ENCODE measurements around the gene ZNRF2. TPM values are rescaled to one million over a fixed set of nuclear protein-coding genes. Genes with fewer than 3 reads are reported as not detected.

The ZNRF2 gene
- total RNA-seq, 1 experiment from 2014 or later: 19.3 TPM

DNA sequence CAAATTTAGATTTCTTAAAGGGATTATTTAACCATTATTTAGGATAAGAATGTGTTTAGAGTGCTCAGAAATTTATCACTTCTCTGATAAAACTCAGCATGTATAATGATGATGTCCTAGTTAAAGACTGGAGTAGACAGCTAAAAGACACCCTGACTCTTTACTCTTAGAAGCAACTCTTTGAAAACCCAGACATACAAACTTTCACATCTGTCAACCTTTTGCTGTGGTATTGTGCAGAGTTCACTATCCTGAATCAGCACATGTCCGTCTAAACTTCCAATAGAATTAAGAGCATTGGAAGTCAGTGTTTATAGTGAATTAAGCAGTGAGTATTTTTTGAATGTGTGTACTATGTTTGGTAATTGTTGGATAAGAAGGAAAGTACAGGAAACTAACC lies 24.9 kb downstream of the ZNRF2 start:
- DNase-seq (ENCODE audit: low read depth): no peak
- in situ Hi-C loops (cut with HindIII; ENCODE audit: low pct_unique_long_range_greater_than_20kb, low sequenced_read_pairs): no loop called here

DNA sequence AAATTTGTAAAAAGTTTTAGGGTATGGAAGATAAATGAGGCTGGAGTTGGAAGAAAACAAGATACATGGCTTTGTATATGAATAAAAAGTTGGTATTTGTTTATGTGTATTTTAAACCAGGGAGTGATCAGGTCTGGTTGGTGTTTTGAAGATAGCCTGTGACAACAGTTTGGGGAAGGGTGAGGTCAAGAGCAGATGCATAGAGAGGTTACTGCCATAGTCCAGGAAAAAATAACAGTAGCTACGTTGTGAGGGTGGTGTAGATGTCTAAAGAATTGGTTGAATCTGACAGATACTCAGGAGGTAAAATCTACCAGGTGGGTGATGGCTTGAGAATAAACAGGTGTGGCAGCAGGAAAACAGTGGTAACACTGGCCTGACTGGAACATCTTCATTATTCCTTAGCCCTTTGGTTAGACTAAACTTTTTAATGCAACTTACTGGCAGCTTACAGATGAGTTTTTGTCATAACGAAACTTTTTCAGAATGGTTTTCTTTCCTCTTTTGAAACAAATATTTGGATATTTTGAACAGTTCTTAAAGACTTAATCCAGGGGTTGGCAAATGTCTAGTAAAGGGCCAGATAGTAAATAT lies 25.5 kb downstream of the ZNRF2 start:
- in situ Hi-C loops (cut with HindIII; ENCODE audit: low pct_unique_long_range_greater_than_20kb, low sequenced_read_pairs): no loop called here

DNA sequence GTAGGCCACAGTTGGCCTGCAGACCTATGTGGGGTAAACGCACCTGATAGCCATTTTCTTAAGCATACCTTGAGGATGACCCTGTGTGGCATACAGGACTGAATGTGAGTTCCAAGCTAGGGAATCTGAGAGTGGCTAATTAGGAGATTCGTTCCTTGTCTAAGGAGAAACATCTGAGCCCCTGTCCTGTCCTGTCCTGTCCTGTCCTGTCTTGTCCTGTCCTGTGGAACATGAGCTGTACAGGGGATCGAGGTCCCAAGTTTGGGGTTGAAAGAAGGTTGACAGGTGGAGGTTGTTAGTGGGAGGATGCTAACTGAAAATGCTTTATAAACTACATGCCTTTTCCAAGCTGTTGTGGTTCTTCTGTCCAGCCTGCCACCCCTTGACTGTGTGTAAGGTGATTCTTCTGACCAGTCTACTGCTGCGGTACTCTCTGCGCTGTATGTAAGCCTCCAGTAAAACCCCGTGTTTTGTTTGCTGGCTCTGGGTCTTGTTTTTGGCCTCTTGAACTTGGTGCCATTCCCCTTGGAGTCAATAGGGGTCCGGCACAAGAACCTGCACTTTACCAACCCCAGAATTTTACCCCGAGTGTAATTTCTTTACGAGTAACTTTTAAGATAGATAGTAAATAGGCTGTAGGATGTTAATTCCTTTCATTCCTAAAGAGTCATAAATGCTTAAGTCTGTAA lies 26.4 kb downstream of the ZNRF2 start:
- DNase-seq (ENCODE audit: low read depth): no peak
- in situ Hi-C loops (cut with HindIII; ENCODE audit: low pct_unique_long_range_greater_than_20kb, low sequenced_read_pairs): no loop called here

More for the DNA sequence above, 25.5 kb downstream of the ZNRF2 start:
- no peak for DNase-seq (ENCODE audit: low read depth)

DNA sequence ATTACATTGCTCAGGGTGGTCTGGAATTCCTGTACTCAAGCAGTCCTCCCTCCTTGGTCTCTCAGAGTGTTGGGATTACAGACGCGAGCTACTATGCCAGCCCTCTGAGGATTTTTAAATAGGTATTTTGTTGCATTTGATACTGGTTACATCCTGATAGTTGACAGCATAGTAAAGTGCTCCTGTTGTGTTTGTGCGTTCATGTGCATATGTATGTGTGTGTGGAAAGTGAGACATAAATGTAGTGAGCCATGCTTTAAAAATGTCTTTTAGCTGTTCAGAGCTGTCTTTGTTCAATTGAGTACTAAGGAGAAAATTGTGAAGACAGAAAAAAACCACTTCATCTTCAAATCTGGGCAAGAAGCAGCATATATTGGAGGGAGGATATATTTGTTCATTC lies 27.8 kb downstream of the ZNRF2 start:
- DNase-seq (ENCODE audit: low read depth): no peak
- in situ Hi-C loops (cut with HindIII; ENCODE audit: low pct_unique_long_range_greater_than_20kb, low sequenced_read_pairs): no loop called here

DNA sequence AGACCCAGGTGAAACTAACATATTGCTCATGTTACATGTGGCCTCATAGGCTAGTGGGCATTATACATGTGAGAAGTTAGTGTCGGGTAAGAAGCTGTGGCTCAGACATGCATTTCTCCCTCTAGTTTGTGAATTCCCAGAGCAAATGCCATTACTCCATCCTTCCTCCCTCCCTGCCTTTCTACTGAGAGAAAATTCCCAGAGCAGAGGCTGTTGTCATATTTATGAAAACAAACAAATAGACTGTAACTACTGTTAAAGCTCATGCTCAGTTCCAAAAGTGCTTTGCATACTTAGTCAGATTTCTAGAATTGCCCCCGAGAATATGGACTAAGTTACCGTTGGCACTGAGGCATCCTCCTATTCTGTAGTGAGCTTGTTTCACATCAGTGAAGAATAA lies 29.0 kb downstream of the ZNRF2 start:
- in situ Hi-C loops (cut with HindIII; ENCODE audit: low pct_unique_long_range_greater_than_20kb, low sequenced_read_pairs): no loop called here
- DNase-seq (ENCODE audit: low read depth): no peak

DNA sequence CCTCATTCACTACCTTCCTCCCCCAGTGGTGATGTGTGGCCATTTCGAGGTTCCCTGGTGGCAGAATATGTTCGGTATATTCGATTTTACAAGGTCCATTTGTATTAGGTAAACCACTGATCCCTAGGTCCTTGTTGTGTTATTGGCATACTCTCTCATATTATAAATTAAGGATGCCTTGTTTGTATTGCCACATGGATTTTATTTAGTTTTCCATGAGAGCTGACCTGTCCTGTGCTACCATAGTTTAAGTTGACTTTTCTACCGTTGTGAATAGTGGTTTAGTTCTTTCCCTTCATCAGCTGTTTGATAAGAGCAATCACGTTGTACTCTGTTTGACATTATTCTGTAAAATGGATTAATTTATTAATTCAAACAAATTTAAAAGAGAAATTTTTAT lies 29.4 kb downstream of the ZNRF2 start:
- in situ Hi-C loops (cut with HindIII; ENCODE audit: low pct_unique_long_range_greater_than_20kb, low sequenced_read_pairs): no loop called here
- DNase-seq (ENCODE audit: low read depth): no peak

DNA sequence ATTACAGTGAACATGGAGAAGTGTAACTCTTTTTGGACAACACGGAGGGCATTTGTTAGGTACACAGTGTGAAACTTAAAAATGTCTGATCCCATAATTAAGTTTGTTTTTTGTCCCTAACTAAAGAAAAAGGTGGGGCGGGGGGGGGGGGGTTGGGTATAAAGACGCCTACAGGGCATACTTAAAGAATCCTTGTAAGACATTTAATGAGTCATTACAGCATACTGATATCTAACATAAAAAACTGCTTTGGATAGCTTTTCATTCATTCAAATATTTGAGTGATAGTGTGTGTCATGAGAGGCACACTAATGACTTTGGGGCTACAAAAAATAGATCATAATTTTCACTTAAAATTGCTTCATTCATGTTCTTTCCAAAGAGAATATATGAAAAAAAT lies 31.2 kb downstream of the ZNRF2 start:
- DNase-seq (ENCODE audit: low read depth): no peak
- in situ Hi-C loops (cut with HindIII; ENCODE audit: low pct_unique_long_range_greater_than_20kb, low sequenced_read_pairs): no loop called here

DNA sequence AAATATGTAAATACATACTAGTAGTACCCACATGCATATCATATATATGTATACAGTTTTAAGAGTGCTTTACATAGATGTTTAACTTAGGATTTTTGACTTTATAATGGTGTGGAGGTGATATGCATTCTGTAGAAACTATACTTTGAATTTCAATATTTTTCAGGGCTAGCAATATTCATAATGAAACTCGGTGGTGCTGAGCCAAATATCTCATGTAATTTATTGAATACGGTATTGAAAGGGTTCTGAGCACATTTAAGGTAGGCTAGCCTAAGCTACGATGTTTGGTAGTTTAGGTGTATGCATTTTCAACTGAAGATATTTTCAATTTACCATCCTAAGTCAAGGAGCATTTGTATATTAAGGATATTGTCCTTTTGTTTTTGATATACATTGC lies 36.0 kb downstream of the ZNRF2 start:
- no peak for DNase-seq (ENCODE audit: low read depth)
- in situ Hi-C loops (cut with HindIII; ENCODE audit: low pct_unique_long_range_greater_than_20kb, low sequenced_read_pairs): no loop called here

DNA sequence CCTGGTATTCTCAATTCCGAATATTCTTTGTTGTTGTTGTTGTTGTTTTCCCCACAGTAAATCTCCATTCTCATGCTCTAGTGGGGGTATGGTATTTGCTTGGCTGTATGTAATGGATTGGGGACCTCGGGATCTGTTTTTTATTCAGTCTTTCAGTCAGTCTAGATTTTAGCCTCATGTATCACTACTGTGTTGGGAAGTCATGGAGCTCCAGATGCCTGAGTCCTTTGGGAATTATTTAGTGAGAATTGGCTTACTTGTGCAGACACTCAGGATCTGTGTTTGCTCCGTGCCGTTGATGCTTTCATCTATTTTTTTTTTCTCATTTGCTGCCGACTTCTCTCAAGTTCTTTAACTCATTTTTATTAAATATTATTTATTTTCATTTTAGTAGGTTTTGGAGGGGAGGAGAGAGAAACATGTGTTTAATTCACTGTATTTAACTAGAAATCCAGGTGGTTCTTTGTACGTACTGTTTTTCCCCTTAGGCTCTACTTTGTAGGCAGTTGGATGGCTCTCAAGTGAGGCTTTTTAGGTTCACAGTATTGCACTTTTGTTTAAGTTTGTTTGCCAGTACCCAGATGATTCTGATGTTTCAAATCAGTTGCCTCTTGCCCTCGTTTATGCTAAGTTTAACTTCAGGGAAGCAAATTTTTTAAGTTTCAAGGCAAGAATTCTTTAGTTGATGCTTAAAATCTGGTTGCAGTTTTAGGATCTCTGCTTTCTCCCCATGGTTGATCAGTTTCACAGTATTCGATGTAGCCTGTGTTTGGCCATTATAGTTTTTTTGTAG lies 36.9 kb downstream of the ZNRF2 start:
- in situ Hi-C loops (cut with HindIII; ENCODE audit: low pct_unique_long_range_greater_than_20kb, low sequenced_read_pairs): no loop called here
- DNase-seq (ENCODE audit: low read depth): no peak

DNA sequence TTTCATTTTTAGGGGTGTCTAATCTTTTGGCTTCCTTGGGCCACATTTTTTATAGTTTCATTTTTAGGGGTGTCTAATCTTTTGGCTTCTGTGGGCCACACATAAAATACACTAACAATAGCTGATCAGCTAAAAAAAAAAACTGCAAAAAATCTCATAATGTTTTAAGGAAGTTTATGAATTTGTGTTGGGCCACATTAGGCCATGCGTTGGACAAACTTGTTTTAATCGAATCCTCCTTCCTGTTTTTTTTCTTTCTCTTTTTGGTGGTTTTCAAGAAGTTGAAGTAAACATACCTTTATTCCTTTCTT lies 37.4 kb downstream of the ZNRF2 start:
- DNase-seq (ENCODE audit: low read depth): no peak
- in situ Hi-C loops (cut with HindIII; ENCODE audit: low pct_unique_long_range_greater_than_20kb, low sequenced_read_pairs): no loop called here

DNA sequence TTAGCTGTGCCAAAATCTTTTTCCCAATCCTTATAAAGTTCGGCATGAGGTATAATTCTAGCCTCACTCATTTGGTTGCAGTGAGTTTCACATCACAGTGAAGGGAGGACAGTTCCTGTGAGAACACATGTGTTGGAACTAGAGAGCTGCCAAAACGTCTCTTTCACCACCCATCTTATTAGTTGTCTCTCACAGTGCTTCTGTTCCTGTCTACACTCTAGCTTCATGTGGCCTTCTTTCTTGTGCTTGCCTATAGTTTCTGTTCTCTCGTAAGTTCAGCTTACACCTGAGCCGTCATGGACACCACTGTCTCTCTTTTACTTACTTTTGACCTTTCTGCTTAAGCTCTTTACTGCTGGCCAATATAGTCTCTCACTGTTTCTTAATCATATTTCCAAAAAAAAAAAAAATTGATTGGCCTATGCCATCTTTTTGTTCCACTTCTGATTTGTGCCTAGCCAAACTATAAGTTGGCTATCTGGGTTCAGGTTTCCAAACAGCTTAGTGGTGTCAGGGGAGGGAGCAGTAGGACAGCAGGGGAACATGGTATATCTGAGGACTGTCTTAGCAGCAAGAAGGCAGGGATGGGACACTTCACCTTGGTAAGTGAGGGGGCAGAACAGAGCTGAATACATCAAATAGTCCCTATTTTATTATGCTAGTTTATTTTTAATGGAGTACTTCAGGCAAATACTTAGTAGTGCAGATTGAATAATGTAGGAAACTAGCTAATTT lies 38.0 kb downstream of the ZNRF2 start:
- in situ Hi-C loops (cut with HindIII; ENCODE audit: low pct_unique_long_range_greater_than_20kb, low sequenced_read_pairs): no loop called here
- DNase-seq (ENCODE audit: low read depth): no peak

DNA sequence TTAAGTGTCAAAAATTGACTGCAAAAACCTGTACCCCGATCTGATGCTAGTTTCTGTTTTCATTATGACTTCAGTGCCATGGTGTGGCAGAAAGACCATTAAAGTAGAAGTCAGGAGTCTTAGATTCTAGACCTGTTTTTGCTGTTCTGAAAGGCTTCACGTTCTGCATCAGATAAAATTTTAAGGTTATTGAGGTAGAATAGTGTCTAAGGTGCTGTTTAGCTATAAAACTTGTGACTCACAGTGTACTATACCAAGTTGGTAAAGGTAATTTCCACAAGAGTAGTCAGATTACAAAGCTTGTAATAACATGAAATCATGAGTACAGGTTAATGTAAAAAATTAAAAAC lies 38.6 kb downstream of the ZNRF2 start:
- in situ Hi-C loops (cut with HindIII; ENCODE audit: low pct_unique_long_range_greater_than_20kb, low sequenced_read_pairs): no loop called here
- no peak for DNase-seq (ENCODE audit: low read depth)

DNA sequence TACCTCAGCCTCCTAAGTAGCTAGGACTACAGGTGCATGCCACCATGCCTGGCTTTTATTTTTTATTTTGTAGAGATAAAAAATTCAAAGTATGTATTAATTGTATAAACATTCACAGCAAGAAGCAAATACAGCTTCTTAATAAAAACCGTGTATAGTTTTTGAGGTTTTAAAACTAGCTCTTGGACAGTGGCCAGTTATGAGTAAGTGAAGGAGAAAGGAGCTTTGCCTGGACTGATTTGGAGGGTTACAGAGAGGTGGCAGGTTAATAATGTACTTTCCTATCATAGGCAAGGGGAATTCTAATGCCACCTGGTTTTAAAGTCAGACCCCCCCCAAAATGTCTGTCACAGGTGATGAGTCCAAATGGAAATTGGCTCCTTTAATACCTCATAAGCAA lies 43.4 kb downstream of the ZNRF2 start:
- DNase-seq (ENCODE audit: low read depth): no peak
- in situ Hi-C loops (cut with HindIII; ENCODE audit: low pct_unique_long_range_greater_than_20kb, low sequenced_read_pairs): no loop called here

DNA sequence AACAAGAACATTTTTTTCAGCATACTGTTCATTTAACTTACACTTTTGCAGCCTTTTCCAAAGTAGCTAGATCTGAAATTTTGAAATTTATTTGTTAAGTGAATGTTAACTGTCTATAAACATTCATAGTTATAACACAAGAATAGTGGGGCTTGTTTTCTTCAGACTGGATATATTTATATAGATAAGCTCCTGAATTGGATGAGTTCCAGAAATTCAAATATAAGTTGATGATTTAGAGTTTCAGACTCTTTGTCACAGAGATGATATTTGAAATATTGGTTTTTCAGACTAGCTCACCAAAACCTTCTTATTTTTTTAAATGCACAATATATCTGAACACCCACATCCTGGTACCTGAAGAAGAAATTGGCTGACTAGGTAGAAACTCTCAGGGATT lies 44.0 kb downstream of the ZNRF2 start:
- in situ Hi-C loops (cut with HindIII; ENCODE audit: low pct_unique_long_range_greater_than_20kb, low sequenced_read_pairs): no loop called here
- no peak for DNase-seq (ENCODE audit: low read depth)

DNA sequence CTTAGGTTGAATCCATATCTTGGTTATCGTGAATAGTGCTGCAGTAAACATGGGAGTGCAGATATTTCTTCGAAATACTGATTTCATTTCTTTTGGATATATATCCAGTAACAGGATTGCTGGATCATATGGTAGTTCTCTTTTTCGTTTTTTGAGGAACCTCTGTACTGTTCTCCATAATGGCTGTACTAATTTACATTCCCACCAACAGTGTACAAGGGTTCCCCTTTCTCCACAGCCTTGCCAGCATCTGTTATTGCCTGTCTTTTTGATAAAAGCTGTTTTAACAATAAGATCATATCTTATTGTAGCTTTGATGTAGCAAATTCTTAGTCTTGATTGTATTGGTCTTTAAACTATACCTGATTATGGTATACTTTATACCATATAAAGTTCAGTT lies 45.3 kb downstream of the ZNRF2 start:
- in situ Hi-C loops (cut with HindIII; ENCODE audit: low pct_unique_long_range_greater_than_20kb, low sequenced_read_pairs): no loop called here
- no peak for DNase-seq (ENCODE audit: low read depth)

DNA sequence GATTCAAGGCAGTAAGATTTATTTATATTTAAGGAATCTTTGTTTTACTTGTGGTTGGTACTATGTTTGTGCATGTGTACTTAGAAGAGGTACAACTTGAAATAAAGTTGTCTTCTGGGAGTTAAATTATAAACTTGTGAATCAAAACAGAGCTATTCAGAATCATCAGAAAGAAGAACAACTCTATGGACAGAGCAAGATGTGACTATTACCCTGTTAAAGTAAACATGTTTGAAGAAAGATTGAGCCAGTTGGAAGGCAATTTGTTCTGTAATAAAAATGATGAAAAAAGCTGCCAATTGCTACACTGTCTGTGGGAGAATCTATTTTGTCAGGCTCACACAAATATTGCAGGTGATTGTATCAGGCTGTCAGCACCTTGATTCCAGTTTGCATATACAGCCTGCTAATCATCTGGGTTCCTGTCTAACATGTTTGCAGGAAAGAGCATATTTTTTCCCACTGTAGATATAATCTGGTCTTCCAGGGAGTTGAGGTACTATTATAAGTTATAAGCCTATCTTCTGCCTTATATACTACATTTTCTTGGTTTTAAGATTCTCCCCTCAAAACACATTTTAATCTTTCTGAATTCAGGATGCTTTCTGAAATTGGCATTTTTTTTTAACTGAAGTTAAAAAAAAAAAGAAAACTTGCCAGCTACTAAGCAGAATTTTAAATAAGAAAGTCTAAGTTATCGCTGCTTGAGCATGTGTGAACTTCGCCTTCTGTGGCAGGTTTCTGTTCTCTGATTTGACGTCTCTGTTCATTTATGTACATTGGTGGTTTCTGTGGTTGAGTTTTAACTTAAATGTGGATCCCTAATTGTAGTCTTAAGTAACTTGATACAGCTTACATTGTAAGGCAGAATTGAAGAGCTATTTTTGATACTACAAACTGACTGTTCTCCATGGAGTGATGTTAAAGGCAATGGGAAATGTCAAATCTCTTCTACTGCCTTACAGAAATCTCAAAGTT lies 46.0 kb downstream of the ZNRF2 start:
- DNase-seq (ENCODE audit: low read depth): no peak
- in situ Hi-C loops (cut with HindIII; ENCODE audit: low pct_unique_long_range_greater_than_20kb, low sequenced_read_pairs): no loop called here

DNA sequence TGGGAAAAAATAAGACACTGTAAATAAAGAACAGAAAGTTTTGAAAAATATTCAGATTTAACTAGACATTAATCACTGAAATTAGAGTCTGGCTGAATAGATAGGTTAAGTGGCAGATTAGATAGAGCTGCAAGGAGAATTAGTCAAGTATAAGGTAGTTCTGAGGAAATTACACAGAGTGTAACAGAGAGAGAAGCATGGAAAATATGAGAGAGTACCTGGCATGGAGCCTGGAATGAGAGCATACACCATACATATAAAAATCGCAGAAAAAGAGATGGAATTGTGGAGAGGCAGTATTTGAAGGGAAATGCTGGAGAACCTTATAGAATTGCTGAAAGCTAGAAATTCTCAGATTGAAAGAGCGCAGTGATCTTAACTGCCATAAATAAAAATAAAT lies 46.9 kb downstream of the ZNRF2 start:
- in situ Hi-C loops (cut with HindIII; ENCODE audit: low pct_unique_long_range_greater_than_20kb, low sequenced_read_pairs): no loop called here
- DNase-seq (ENCODE audit: low read depth): no peak

DNA sequence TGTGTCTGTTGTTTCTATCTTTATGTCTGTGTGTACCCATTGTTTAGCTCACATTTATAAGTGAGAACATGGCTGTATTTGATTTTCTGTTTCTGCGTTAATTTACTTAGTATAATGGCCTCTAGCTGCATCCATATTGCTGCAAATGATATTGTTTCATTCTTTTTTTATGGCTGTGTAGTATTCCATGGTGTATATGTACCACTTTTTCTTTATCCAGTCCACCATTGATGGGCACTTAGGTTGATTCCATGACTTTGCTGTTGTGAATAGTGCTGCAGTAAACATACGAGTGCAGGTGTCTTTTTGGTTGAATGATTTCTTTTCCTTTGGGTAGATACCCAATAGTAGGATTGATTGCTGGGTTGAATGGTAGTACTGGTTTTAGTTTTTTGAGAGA lies 48.2 kb downstream of the ZNRF2 start:
- DNase-seq (ENCODE audit: low read depth): no peak
- in situ Hi-C loops (cut with HindIII; ENCODE audit: low pct_unique_long_range_greater_than_20kb, low sequenced_read_pairs): no loop called here

Data from Caki2 (cell line).